K562 (cell line): ENCODE measurements around the gene TAS2R4. TPM values are rescaled to one million over a fixed set of nuclear protein-coding genes. Genes with fewer than 3 reads are reported as not detected.

Source experiments
- ARNT ChIP-seq, 2 experiments: fragments of 450-650 bp; IDR thresholded peaks; 2 replicates each; pipeline ENCODE4 v1.6.1; 2016; ENCODE audit warnings: mild to moderate bottlenecking in 1 of 2
- CCAR2 ChIP-seq: fragments of 200-400 bp; formaldehyde crosslinking; IDR thresholded peaks from 2 replicates; pipeline ENCODE4 v1.6.1; 2017; ENCODE audit warnings: mild to moderate bottlenecking, low read depth, low read length
- CHD1 ChIP-seq: fragments of 200-600 bp; sonication (generic); IDR thresholded peaks from one replicate; pipeline ENCODE4 v1.6.1; 2012; ENCODE audit warnings: mild to moderate bottlenecking, moderate library complexity, low read length, inconsistent platforms
- CSDE1 ChIP-seq, 2 experiments: fragments of 450-650 bp; IDR thresholded peaks; 2 replicates each; pipeline ENCODE4 v1.6.1; 2016; ENCODE audit warnings: mild to moderate bottlenecking in 1 of 2
- DMBX1 ChIP-seq: fragments of 250-450 bp; sonication (Bioruptor Pico); IDR thresholded peaks from 2 replicates; pipeline ENCODE4 v1.8.0; 2022; ENCODE audit warnings: inconsistent platforms, mild to moderate bottlenecking, moderate library complexity, borderline replicate concordance
- EP300 ChIP-seq: IDR thresholded peaks from 2 replicates; pipeline ENCODE4 v1.6.1; 2012; ENCODE audit warnings: low read length, improper control_type of control experiment
- ETV5 ChIP-seq: sonication (generic); formaldehyde crosslinking; IDR thresholded peaks from 2 replicates; pipeline ENCODE4 v1.4.0; 2020; ENCODE audit warnings: low read depth, mild to moderate bottlenecking, missing genetic modification reagents
- HMGN3 ChIP-seq: IDR thresholded peaks from 2 replicates; pipeline ENCODE4 v1.6.1; 2011; ENCODE audit warnings: borderline replicate concordance, low read depth, mild to moderate bottlenecking, mixed read lengths, low read length; ENCODE audit not compliant: insufficient read length; ENCODE audit errors: extremely low read depth
- IFI16 ChIP-seq: fragments of 250-450 bp; sonication (Bioruptor Pico); IDR thresholded peaks from 2 replicates; pipeline ENCODE4 v2.1.2; 2022; ENCODE audit warnings: mild to moderate bottlenecking, inconsistent platforms
- MEF2D ChIP-seq: conservative IDR thresholded peaks from 2 replicates; pipeline ENCODE4 v1.6.1; 2016; ENCODE audit warnings: low read depth, missing genetic modification characterization, missing compliant biosample characterization
- NCOA1 ChIP-seq: fragments of 450-650 bp; IDR thresholded peaks from 2 replicates; pipeline ENCODE4 v1.6.1; 2016; ENCODE audit warnings: low read depth
- NFIC ChIP-seq: fragments of 450-650 bp; IDR thresholded peaks from 2 replicates; pipeline ENCODE4 v1.6.1; 2017; ENCODE audit warnings: mild to moderate bottlenecking, inconsistent platforms
- OTX1 ChIP-seq: fragments of 450-650 bp; formaldehyde crosslinking; IDR thresholded peaks from 2 replicates; pipeline ENCODE4 v1.4.0; 2022; ENCODE audit warnings: mild to moderate bottlenecking
- PBX2 ChIP-seq, 2 experiments: IDR thresholded peaks in 1 of 2; conservative IDR thresholded peaks in 1 of 2; 2 replicates each; pipeline ENCODE4 v1.6.1; 2016; ENCODE audit warnings: low read depth in 2 of 2, mild to moderate bottlenecking in 1 of 2, missing compliant biosample characterization in 1 of 2, missing genetic modification characterization in 1 of 2, moderate library complexity in 1 of 2
- PHF8 ChIP-seq: fragments of 200-600 bp; sonication (generic); IDR thresholded peaks from 2 replicates; pipeline ENCODE4 v1.6.1; 2012; ENCODE audit warnings: mixed run types, mild to moderate bottlenecking, inconsistent platforms, low read length, moderate library complexity, borderline replicate concordance
- PHTF2 ChIP-seq: fragments of 250-450 bp; sonication (Bioruptor Pico); IDR thresholded peaks from 2 replicates; pipeline ENCODE4 v1.5.0; 2021; ENCODE audit warnings: mild to moderate bottlenecking
- RCOR1 ChIP-seq, 2 experiments: IDR thresholded peaks; 2 replicates each; pipeline ENCODE4 v1.6.1; 2012; ENCODE audit warnings: low read depth in 2 of 2, low read length in 2 of 2, borderline replicate concordance in 1 of 2, improper control_type of control experiment in 1 of 2
- SAFB ChIP-seq: fragments of 200-400 bp; formaldehyde crosslinking; IDR thresholded peaks from 2 replicates; pipeline ENCODE4 v1.6.1; 2017; ENCODE audit warnings: low read depth, low read length, borderline replicate concordance
- SP2 ChIP-seq: IDR thresholded peaks from 2 replicates; pipeline ENCODE4 v1.6.1; 2011; ENCODE audit warnings: mild to moderate bottlenecking, low read depth, low read length, moderate library complexity; ENCODE audit not compliant: poor library complexity, severe bottlenecking; ENCODE audit errors: extremely low read depth
- TCF3 ChIP-seq: sonication (generic); formaldehyde crosslinking; IDR thresholded peaks from 2 replicates; pipeline ENCODE4 v1.4.0; 2020; ENCODE audit warnings: mild to moderate bottlenecking, missing genetic modification reagents
- THAP12 ChIP-seq: fragments of 250-450 bp; sonication (Bioruptor Pico); IDR thresholded peaks from 2 replicates; pipeline ENCODE4 v1.9.0; 2021; ENCODE audit warnings: mild to moderate bottlenecking, inconsistent platforms
- ZBTB7A ChIP-seq: IDR thresholded peaks from 2 replicates; pipeline ENCODE4 v1.6.1; 2011; ENCODE audit warnings: low read depth, mild to moderate bottlenecking, low read length, moderate library complexity, borderline replicate concordance; ENCODE audit not compliant: control insufficient read depth
- ZNF239 ChIP-seq: fragments of 250-450 bp; sonication (Bioruptor Pico); IDR thresholded peaks from 2 replicates; pipeline ENCODE4 v1.4.0; 2020; ENCODE audit warnings: mild to moderate bottlenecking
- ZNF354B ChIP-seq: fragments of 250-450 bp; sonication (Bioruptor Pico); IDR thresholded peaks from 2 replicates; pipeline ENCODE4 v1.4.0; 2020
- polyA plus RNA-seq, 8 experiments: library from polyadenylated mRNA; depleted of rRNA in 4 of 8; stranded (reverse) in 5 of 8; unstranded in 3 of 8; fragments of >200 nt; fragmentation: Nextera tagmentation in 2 of 8; fragmentation: Illumina TruSeq in 1 of 8; extraction: Ambion mirVana in 2 of 8; extraction: Trizol in 1 of 8; gene quantifications; 2 replicates each; pipeline versions ENCODE4 v1.2.1 to v1.2.3, GENCODE V29; 2011 to 2014; ENCODE audit warnings: inconsistent platforms in 1 of 8, missing spikeins in 1 of 8
- total RNA-seq, 7 experiments: library from RNA; depleted of rRNA in 6 of 7; stranded (reverse); fragments of >200 nt in 6 of 7; fragmentation: Illumina TruSeq in 2 of 7; extraction: Trizol in 2 of 7; gene quantifications; 2 replicates each; pipeline versions ENCODE4 v1.2.1 to v1.2.3, GENCODE V29; 2011 to 2021; ENCODE audit warnings: low replicate concordance in 1 of 7

The TAS2R4 gene
- total and polyA plus RNA-seq, 9 of the 15 experiments (the other 6 are each of a cell fraction or from before 2014, with no cell fraction given), result 0.04 to 2.1 (median 0.68) TPM

- TF ChIP-seq ETV5 (CRISPR knock-in tag) (peak; percentile 74; the same call in 1 of the 2 replicates), CHD1 (peak; percentile 92), CSDE1 (IDR thresholded peaks at IDR 0.05) (no peak), THAP12 (CRISPR knock-in tag) (0 out of 2 replicates have a peak, but pooled peaks have one; percentile 29), NCOA1 (peak; percentile 99), IFI16 (CRISPR knock-in tag) (0 out of 2 replicates have a peak, but pooled peaks have one; percentile 38), SAFB (peak; percentile 73; the same call in 1 of the 2 replicates), NFIC (peak; percentile 73), PBX2 (CRISPR knock-in tag; IDR thresholded peaks at IDR 0.05; ENCODE audit: low read depth) (no peak), PBX2 (tag; conservative IDR thresholded peaks at IDR 0.05; ENCODE audit: low read depth) (peak; percentile 39; the same call in 1 of the 2 replicates), ARNT (IDR thresholded peaks at IDR 0.05) (peak; percentile 93 to 98), PHTF2 (CRISPR knock-in tag) (no peak), TCF3 (peak; percentile 28; the same call in 1 of the 2 replicates), MEF2D (peak; percentile 64; the same call in 1 of the 2 replicates), PHF8 (peak; percentile 100), DMBX1 (peak; percentile 79), ZNF354B (no peak), EP300 (peak; percentile 75), HMGN3 (peak; percentile 62), SP2 (peak; percentile 36), CCAR2 (peak; percentile 92; the same call in 1 of the 2 replicates), OTX1 (CRISPR knock-in tag) (peak; percentile 99), ZNF239 (CRISPR knock-in tag) (peak; percentile 54), RCOR1 (IDR thresholded peaks at IDR 0.05; ENCODE audit: borderline replicate concordance in 1 of 2, low read depth in 2 of 2, low read length in 2 of 2) (peak; percentile 38 to 92; a peak in 3 of 4 replicates), ZBTB7A (peak; percentile 32; the same call in 1 of the 2 replicates)
These were observed 38.5 kb upstream of the TAS2R4 start, which contains the start of gene SSBP1 (continued) for GRCh38 chr7:141737836-141738591.
